Measurements from ENCODE around the gene DMD. TPM values are rescaled to one million over a fixed set of nuclear protein-coding genes. Genes with fewer than 3 reads are reported as not detected.

Gene DMD
- total RNA-seq, 2 donors from 2014 or later = 19.6 to 24.9 TPM

GRCh38 chrX:32280489-32280888, 930.9 kb downstream of the DMD start:
- peaks cover 2% of the 10 kb centered on the region for H3K27me3 ChIP-seq (ENCODE audit: control insufficient read depth, insufficient read depth, low read length, poor library complexity, severe bottlenecking)
- no peak for DNase-seq
- no CpG with 5 or more reads among the region's 2 CpGs for WGBS, 2 experiments (ENCODE audit: insufficient coverage in 1 of 2, insufficient read length in 1 of 2)
- no peaks in the 10 kb centered on the region for H3K9me3 ChIP-seq (ENCODE audit: control insufficient read depth, low read length)
- Mint-ChIP-seq H3K27ac (no peak overlapping the region), H3K4me3 (no peak overlapping the region), H3K27me3 (ENCODE audit: insufficient read depth) (no peaks in the 10 kb centered on the region), H3K4me1 (peaks cover 3% of the 10 kb centered on the region), H3K9me3 (peaks cover 48% of the 10 kb centered on the region), H3K36me3 (ENCODE audit: low read depth) (no peaks in the 10 kb centered on the region)
- no peaks in the 10 kb centered on the region for H3K4me1 ChIP-seq (ENCODE audit: control insufficient read depth, insufficient read depth, low read length)
- H3K9ac ChIP-seq (ENCODE audit: extremely low read depth, low read length, poor library complexity, severe bottlenecking) = no peak overlapping the region
- no peaks in the 10 kb centered on the region for H3K36me3 ChIP-seq (ENCODE audit: control insufficient read depth, insufficient read depth, low read length)
- no peak overlapping the region for H3K4me3 ChIP-seq (ENCODE audit: low read length)
- TF ChIP-seq, protein P1, sequence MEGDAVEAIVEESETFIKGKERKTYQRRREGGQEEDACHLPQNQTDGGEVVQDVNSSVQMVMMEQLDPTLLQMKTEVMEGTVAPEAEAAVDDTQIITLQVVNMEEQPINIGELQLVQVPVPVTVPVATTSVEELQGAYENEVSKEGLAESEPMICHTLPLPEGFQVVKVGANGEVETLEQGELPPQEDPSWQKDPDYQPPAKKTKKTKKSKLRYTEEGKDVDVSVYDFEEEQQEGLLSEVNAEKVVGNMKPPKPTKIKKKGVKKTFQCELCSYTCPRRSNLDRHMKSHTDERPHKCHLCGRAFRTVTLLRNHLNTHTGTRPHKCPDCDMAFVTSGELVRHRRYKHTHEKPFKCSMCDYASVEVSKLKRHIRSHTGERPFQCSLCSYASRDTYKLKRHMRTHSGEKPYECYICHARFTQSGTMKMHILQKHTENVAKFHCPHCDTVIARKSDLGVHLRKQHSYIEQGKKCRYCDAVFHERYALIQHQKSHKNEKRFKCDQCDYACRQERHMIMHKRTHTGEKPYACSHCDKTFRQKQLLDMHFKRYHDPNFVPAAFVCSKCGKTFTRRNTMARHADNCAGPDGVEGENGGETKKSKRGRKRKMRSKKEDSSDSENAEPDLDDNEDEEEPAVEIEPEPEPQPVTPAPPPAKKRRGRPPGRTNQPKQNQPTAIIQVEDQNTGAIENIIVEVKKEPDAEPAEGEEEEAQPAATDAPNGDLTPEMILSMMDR (conservative IDR thresholded peaks at IDR 0.05) = no peak
- H3K27ac ChIP-seq (ENCODE audit: low read depth, low read length) = no peak overlapping the region

- H3K4me3 Mint-ChIP-seq = no peak overlapping the region
- DNase-seq = no peak
- no peaks in the 10 kb centered on the region for H3K36me3 Mint-ChIP-seq (ENCODE audit: low read depth)
- no peak overlapping the region for H3K9ac ChIP-seq (ENCODE audit: extremely low read depth, low read length, poor library complexity, severe bottlenecking)
- no peaks in the 10 kb centered on the region for H3K27me3 Mint-ChIP-seq (ENCODE audit: insufficient read depth)
- no peaks in the 10 kb centered on the region for H3K36me3 ChIP-seq (ENCODE audit: control insufficient read depth, insufficient read depth, low read length)
- 86 to 100% methylated on average over 1 to 3 of the region's 3 CpGs for WGBS, 2 experiments (ENCODE audit: insufficient coverage in 1 of 2, insufficient read length in 1 of 2)
- no peaks in the 10 kb centered on the region for H3K9me3 ChIP-seq (ENCODE audit: control insufficient read depth, low read length)
- peaks cover 34% of the 10 kb centered on the region for H3K9me3 Mint-ChIP-seq
- no peaks in the 10 kb centered on the region for H3K4me1 ChIP-seq (ENCODE audit: control insufficient read depth, insufficient read depth, low read length)
- H3K4me3 ChIP-seq (ENCODE audit: low read length) = no peak overlapping the region
- H3K4me1 Mint-ChIP-seq = peaks cover 3% of the 10 kb centered on the region
- no peak overlapping the region for H3K27ac ChIP-seq (ENCODE audit: low read depth, low read length)
- peaks cover 3% of the 10 kb centered on the region for H3K27me3 ChIP-seq (ENCODE audit: control insufficient read depth, insufficient read depth, low read length, poor library complexity, severe bottlenecking)
- no peak overlapping the region for H3K27ac Mint-ChIP-seq
- TF ChIP-seq, protein P1 (conservative IDR thresholded peaks at IDR 0.05) = no peak
Observed at GRCh38 chrX:32276153-32276552, 935.2 kb downstream of the DMD start.

DNA sequence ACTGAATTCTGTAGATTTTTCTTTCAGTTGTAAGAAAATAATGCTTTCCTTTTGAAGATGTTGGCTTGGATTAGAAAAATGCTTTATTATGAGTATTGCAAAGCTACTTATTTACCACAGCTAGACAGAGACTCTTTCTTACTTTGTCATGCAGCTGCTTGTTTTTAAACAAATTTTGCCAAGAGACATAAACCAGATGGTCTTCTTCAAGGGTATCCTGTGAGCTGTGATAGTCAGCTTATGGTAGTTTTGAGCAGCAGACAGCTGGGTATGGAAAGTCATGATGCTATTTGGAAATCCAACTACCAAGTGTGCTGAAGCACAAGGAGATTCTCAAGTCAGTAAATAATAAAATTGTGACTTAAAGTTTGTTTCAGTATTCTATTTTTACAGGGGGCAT, 941.5 kb downstream of the DMD start:
- H3K27ac ChIP-seq (ENCODE audit: low read depth, low read length) = no peak overlapping the region
- no peaks in the 10 kb centered on the region for H3K9me3 ChIP-seq (ENCODE audit: control insufficient read depth, low read length)
- H3K36me3 ChIP-seq (ENCODE audit: control insufficient read depth, insufficient read depth, low read length) = no peaks in the 10 kb centered on the region
- H3K9ac ChIP-seq (ENCODE audit: extremely low read depth, low read length, poor library complexity, severe bottlenecking) = no peak overlapping the region
- H3K4me3 ChIP-seq (ENCODE audit: low read length) = no peak overlapping the region
- no peaks in the 10 kb centered on the region for H3K4me1 ChIP-seq (ENCODE audit: control insufficient read depth, insufficient read depth, low read length)
- Mint-ChIP-seq H3K4me1 (no peaks in the 10 kb centered on the region), H3K4me3 (no peak overlapping the region), H3K36me3 (ENCODE audit: low read depth) (no peaks in the 10 kb centered on the region), H3K27ac (no peak overlapping the region), H3K9me3 (peaks cover 41% of the 10 kb centered on the region), H3K27me3 (ENCODE audit: insufficient read depth) (no peaks in the 10 kb centered on the region)
- no peaks in the 10 kb centered on the region for H3K27me3 ChIP-seq (ENCODE audit: control insufficient read depth, insufficient read depth, low read length, poor library complexity, severe bottlenecking)
- no peak for DNase-seq
- TF ChIP-seq, protein P1 (conservative IDR thresholded peaks at IDR 0.05) = no peak
